PFSK-1 (cell line): ENCODE data around the gene NOBOX.

ENCODE experiments used
- FOXP2 ChIP-seq: optimal IDR thresholded peaks from 2 replicates; pipeline ENCODE3; 2011; ENCODE audit warnings: borderline replicate concordance, control low read depth, inconsistent platforms; ENCODE audit not compliant: insufficient read depth; ENCODE audit errors: extremely low read length, extremely low read depth
- POLR2AphosphoS5 ChIP-seq: IDR thresholded peaks from 2 replicates; pipeline ENCODE4 v1.6.1; 2012; ENCODE audit warnings: low read depth, mild to moderate bottlenecking, control low read depth, low read length, moderate library complexity
- REST ChIP-seq, 2 experiments: IDR thresholded peaks; 2 replicates each; pipeline versions ENCODE4 v1.6.1 to v1.8.0; 2011 to 2012; ENCODE audit warnings: low read depth in 2 of 2, low read length in 2 of 2, control low read depth in 1 of 2, inconsistent platforms in 1 of 2, mild to moderate bottlenecking in 1 of 2, moderate library complexity in 1 of 2; ENCODE audit not compliant: insufficient read depth in 1 of 2
- SIN3A ChIP-seq: IDR thresholded peaks from 2 replicates; pipeline ENCODE4 v1.6.1; 2012; ENCODE audit warnings: mild to moderate bottlenecking, low read length, moderate library complexity, borderline replicate concordance; ENCODE audit not compliant: insufficient read depth
- TAF1 ChIP-seq: IDR thresholded peaks from 2 replicates; pipeline ENCODE4 v1.6.1; 2012; ENCODE audit warnings: low read length, control low read depth, borderline replicate concordance; ENCODE audit not compliant: insufficient read depth

Gene NOBOX

GRCh38 chr7:144386741-144387140 lies 16.8 kb downstream of the NOBOX start:
- TF ChIP-seq SIN3A (no peak), TAF1 (no peak), REST (IDR thresholded peaks at IDR 0.05; ENCODE audit: insufficient read depth in 1 of 2, low read depth in 2 of 2, low read length in 2 of 2) (no peak), FOXP2 (no peak), POLR2AphosphoS5 (no peak)

- TF ChIP-seq SIN3A (no peak), POLR2AphosphoS5 (no peak), FOXP2 (no peak), REST (IDR thresholded peaks at IDR 0.05; ENCODE audit: insufficient read depth in 1 of 2, low read depth in 2 of 2, low read length in 2 of 2) (no peak), TAF1 (no peak)
These were observed 18.8 kb downstream of the NOBOX start for GRCh38 chr7:144384555-144385245.

GRCh38 chr7:144384071-144384470 lies 19.4 kb downstream of the NOBOX start:
- no peak for TF ChIP-seq FOXP2
- no peak for TF ChIP-seq TAF1
- TF ChIP-seq POLR2AphosphoS5: no peak
- no peak for TF ChIP-seq REST (IDR thresholded peaks at IDR 0.05; ENCODE audit: insufficient read depth in 1 of 2, low read depth in 2 of 2, low read length in 2 of 2)
- TF ChIP-seq SIN3A: no peak

- TF ChIP-seq FOXP2: no peak
- no peak for TF ChIP-seq REST (IDR thresholded peaks at IDR 0.05; ENCODE audit: insufficient read depth in 1 of 2, low read depth in 2 of 2, low read length in 2 of 2)
- no peak for TF ChIP-seq SIN3A
- no peak for TF ChIP-seq TAF1
- no peak for TF ChIP-seq POLR2AphosphoS5
These were observed 23.6 kb downstream of the NOBOX start for GRCh38 chr7:144379776-144380384.
